Erythroblast (primary cell): ENCODE measurements around the gene RUBCNL.

Source experiments
- GATA1 ChIP-seq: IDR thresholded peaks from 2 replicates; pipeline ENCODE4 v1.6.1; 2011; ENCODE audit warnings: low read depth, mild to moderate bottlenecking, control low read depth, low read length, moderate library complexity
- POLR2A ChIP-seq: IDR thresholded peaks from 2 replicates; pipeline ENCODE4 v1.6.1; 2011; ENCODE audit warnings: mild to moderate bottlenecking, low read length

GRCh38 chr13:46361276-46361934 is 25.6 kb downstream of the RUBCNL start:
- TF ChIP-seq POLR2A (no peak), GATA1 (no peak)
